Osteocyte (in vitro differentiated cells): ENCODE data around the gene NSG2. TPM values are rescaled to one million over a fixed set of nuclear protein-coding genes. Genes with fewer than 3 reads are reported as not detected.

ENCODE experiments used
- DNase-seq: peaks from one replicate; pipeline ENCODE4 v3.0.0; 2021; ENCODE audit warnings: mixed read lengths; ENCODE audit not compliant: unreplicated experiment; ENCODE audit errors: extremely low spot score
- H3K27ac Mint-ChIP-seq: one replicate; pipeline ENCODE4 v1.8.0; 2021; ENCODE audit warnings: mild to moderate bottlenecking, mixed read lengths; ENCODE audit not compliant: unreplicated experiment
- H3K27me3 Mint-ChIP-seq: one replicate; pipeline ENCODE4 v1.8.0; 2021; ENCODE audit warnings: mixed read lengths; ENCODE audit not compliant: unreplicated experiment
- H3K36me3 Mint-ChIP-seq: one replicate; pipeline ENCODE4 v1.8.0; 2021; ENCODE audit warnings: mixed read lengths; ENCODE audit not compliant: unreplicated experiment
- H3K4me1 Mint-ChIP-seq: one replicate; pipeline ENCODE4 v1.8.0; 2021; ENCODE audit warnings: mixed read lengths; ENCODE audit not compliant: unreplicated experiment
- H3K4me3 Mint-ChIP-seq: one replicate; pipeline ENCODE4 v1.8.0; 2021; ENCODE audit warnings: mild to moderate bottlenecking, moderate library complexity, mixed read lengths; ENCODE audit not compliant: unreplicated experiment
- H3K9me3 Mint-ChIP-seq: one replicate; pipeline ENCODE4 v1.8.0; 2021; ENCODE audit warnings: mixed read lengths; ENCODE audit not compliant: unreplicated experiment
- CTCF ChIP-seq: fragments of 200-600 bp; sonication (generic); IDR thresholded peaks from 2 replicates; pipeline ENCODE4 v1.5.0; 2021; ENCODE audit warnings: antibody characterized with exemption, mild to moderate bottlenecking, moderate library complexity
- total RNA-seq: library from RNA; stranded (reverse); gene quantifications from 2 replicates; pipeline ENCODE4 v1.2.1, GENCODE V29; 2021

Gene NSG2
- total RNA-seq, 1 donor from 2014 or later: not detected

GRCh38 chr5:174059247-174059646 lies 13.7 kb downstream of the NSG2 start:
- Mint-ChIP-seq H3K4me3 (no peak overlapping the region), H3K27me3 (peaks cover 19% of the 10 kb centered on the region), H3K4me1 (no peaks in the 10 kb centered on the region), H3K27ac (no peak overlapping the region), H3K36me3 (no peaks in the 10 kb centered on the region), H3K9me3 (no peaks in the 10 kb centered on the region)
- no peak for TF ChIP-seq CTCF
- no peak for DNase-seq

GRCh38 chr5:174063082-174063756 lies 17.7 kb downstream of the NSG2 start:
- H3K27me3 Mint-ChIP-seq: peaks cover 21% of the 10 kb centered on the region
- no peak for TF ChIP-seq CTCF
- H3K4me1 Mint-ChIP-seq: no peaks in the 10 kb centered on the region
- H3K4me3 Mint-ChIP-seq: no peak overlapping the region
- no peak for DNase-seq
- H3K36me3 Mint-ChIP-seq: no peaks in the 10 kb centered on the region
- no peak overlapping the region for H3K27ac Mint-ChIP-seq
- H3K9me3 Mint-ChIP-seq: no peaks in the 10 kb centered on the region

GRCh38 chr5:174064171-174064570 lies 18.7 kb downstream of the NSG2 start:
- no peak overlapping the region for H3K4me3 Mint-ChIP-seq
- H3K4me1 Mint-ChIP-seq: no peaks in the 10 kb centered on the region
- no peak for DNase-seq
- no peak for TF ChIP-seq CTCF
- H3K27ac Mint-ChIP-seq: no peak overlapping the region
- H3K9me3 Mint-ChIP-seq: no peaks in the 10 kb centered on the region
- H3K27me3 Mint-ChIP-seq: peaks cover 18% of the 10 kb centered on the region
- no peaks in the 10 kb centered on the region for H3K36me3 Mint-ChIP-seq

GRCh38 chr5:174065528-174066197 lies 20.2 kb downstream of the NSG2 start:
- TF ChIP-seq CTCF: no peak
- no peaks in the 10 kb centered on the region for H3K36me3 Mint-ChIP-seq
- no peaks in the 10 kb centered on the region for H3K9me3 Mint-ChIP-seq
- no peak overlapping the region for H3K27ac Mint-ChIP-seq
- no peaks in the 10 kb centered on the region for H3K4me1 Mint-ChIP-seq
- H3K27me3 Mint-ChIP-seq: peaks cover 16% of the 10 kb centered on the region
- no peak overlapping the region for H3K4me3 Mint-ChIP-seq
- DNase-seq: no peak

GRCh38 chr5:174067499-174067898 lies 22.0 kb downstream of the NSG2 start:
- H3K36me3 Mint-ChIP-seq: no peaks in the 10 kb centered on the region
- H3K4me3 Mint-ChIP-seq: no peak overlapping the region
- H3K4me1 Mint-ChIP-seq: no peaks in the 10 kb centered on the region
- DNase-seq: no peak
- H3K9me3 Mint-ChIP-seq: no peaks in the 10 kb centered on the region
- peaks cover 12% of the 10 kb centered on the region for H3K27me3 Mint-ChIP-seq
- no peak for TF ChIP-seq CTCF
- H3K27ac Mint-ChIP-seq: no peak overlapping the region
